Nephron progenitor cell (in vitro differentiated cells): Measurements from ENCODE around the gene CIDEC.

Source experiments
- DNase-seq: peaks from one replicate; pipeline ENCODE4 v3.0.0; 2021
- H3K27ac Mint-ChIP-seq: 2 replicates; pipeline ENCODE4 v1.8.0; 2021; ENCODE audit warnings: mild to moderate bottlenecking, moderate library complexity, mixed read lengths
- H3K27me3 Mint-ChIP-seq: 2 replicates; pipeline ENCODE4 v1.8.0; 2021; ENCODE audit warnings: mild to moderate bottlenecking, low read depth, mixed read lengths; ENCODE audit not compliant: poor library complexity
- H3K36me3 Mint-ChIP-seq: 2 replicates; pipeline ENCODE4 v1.8.0; 2021; ENCODE audit warnings: low read depth, mixed read lengths
- H3K4me1 Mint-ChIP-seq: 2 replicates; pipeline ENCODE4 v1.8.0; 2021; ENCODE audit warnings: mixed read lengths
- H3K4me3 Mint-ChIP-seq: 2 replicates; pipeline ENCODE4 v1.8.0; 2021; ENCODE audit warnings: mild to moderate bottlenecking, moderate library complexity, mixed read lengths
- H3K9me3 Mint-ChIP-seq: 2 replicates; pipeline ENCODE4 v1.8.0; 2021; ENCODE audit warnings: mild to moderate bottlenecking, moderate library complexity, mixed read lengths
- CTCF ChIP-seq: fragments of 200-600 bp; sonication (generic); IDR thresholded peaks from 2 replicates; pipeline ENCODE4 v1.5.0; 2021; ENCODE audit warnings: antibody characterized with exemption

Gene CIDEC

GRCh38 chr3:9889405-9889804 lies 9.4 kb upstream of the CIDEC start:
- H3K4me3 Mint-ChIP-seq, result no peak overlapping the region
- H3K27me3 Mint-ChIP-seq, result peaks cover 6% of the 10 kb centered on the region
- H3K9me3 Mint-ChIP-seq, result no peaks in the 10 kb centered on the region
- peaks cover 27% of the 10 kb centered on the region for H3K36me3 Mint-ChIP-seq
- H3K4me1 Mint-ChIP-seq, result peaks cover 25% of the 10 kb centered on the region
- no peak overlapping the region for H3K27ac Mint-ChIP-seq
- no peak for TF ChIP-seq CTCF
- DNase-seq, result no peak

GRCh38 chr3:9888540-9888939 lies 8.5 kb upstream of the CIDEC start:
- Mint-ChIP-seq H3K9me3 (no peaks in the 10 kb centered on the region), H3K4me3 (no peak overlapping the region), H3K27me3 (peaks cover 6% of the 10 kb centered on the region), H3K4me1 (peaks cover 29% of the 10 kb centered on the region), H3K36me3 (peaks cover 19% of the 10 kb centered on the region), H3K27ac (no peak overlapping the region)
- DNase-seq, result no peak
- no peak for TF ChIP-seq CTCF

GRCh38 chr3:9887480-9887879 lies 7.4 kb upstream of the CIDEC start:
- Mint-ChIP-seq H3K36me3 (peaks cover 9% of the 10 kb centered on the region), H3K4me1 (peaks cover 22% of the 10 kb centered on the region), H3K27me3 (peaks cover 5% of the 10 kb centered on the region), H3K4me3 (no peak overlapping the region), H3K27ac (no peak overlapping the region), H3K9me3 (no peaks in the 10 kb centered on the region)
- TF ChIP-seq CTCF, result no peak
- DNase-seq, result no peak

- no peak overlapping the region for H3K4me3 Mint-ChIP-seq
- no peak for TF ChIP-seq CTCF
- no peak overlapping the region for H3K27ac Mint-ChIP-seq
- H3K27me3 Mint-ChIP-seq, result peaks cover 3% of the 10 kb centered on the region
- H3K9me3 Mint-ChIP-seq, result no peaks in the 10 kb centered on the region
- no peaks in the 10 kb centered on the region for H3K36me3 Mint-ChIP-seq
- no peak for DNase-seq
- peaks cover 14% of the 10 kb centered on the region for H3K4me1 Mint-ChIP-seq
Observed at GRCh38 chr3:9886328-9886727, 6.3 kb upstream of the CIDEC start.

GRCh38 chr3:9884555-9885165 lies 4.6 kb upstream of the CIDEC start:
- Mint-ChIP-seq H3K27me3 (peaks cover 5% of the 10 kb centered on the region), H3K4me3 (no peak overlapping the region), H3K36me3 (no peaks in the 10 kb centered on the region), H3K9me3 (no peaks in the 10 kb centered on the region), H3K4me1 (peaks cover 8% of the 10 kb centered on the region), H3K27ac (peak overlapping the region; percentile 30)
- no peak for TF ChIP-seq CTCF
- no peak for DNase-seq
